Fibroblast of skin of scalp (primary cell): ENCODE data around the gene TRIP11. TPM values are rescaled to one million over a fixed set of nuclear protein-coding genes. Genes with fewer than 3 reads are reported as not detected.
"Not testable (repeated sequence)": the region's sequence is repeated elsewhere in the genome, so short reads cannot be mapped to it uniquely, and the experiment has no call there.

Source experiments
- DNase-seq: peaks from one replicate; pipeline ENCODE4 v3.0.0-alpha.2; 2013
- polyA plus RNA-seq, 2 experiments: library from polyadenylated mRNA; unstranded; fragments of 120-200 nt; gene quantifications; one replicate each; pipeline ENCODE4 v1.2.1, GENCODE V29; 2013; ENCODE audit not compliant: insufficient read length in 2 of 2

The TRIP11 gene
- 23.4 TPM for polyA plus RNA-seq (2013, experiment 1 of 2; ENCODE audit: insufficient read length)
- polyA plus RNA-seq (2013, experiment 2 of 2; ENCODE audit: insufficient read length) = 28.4 TPM

DNA sequence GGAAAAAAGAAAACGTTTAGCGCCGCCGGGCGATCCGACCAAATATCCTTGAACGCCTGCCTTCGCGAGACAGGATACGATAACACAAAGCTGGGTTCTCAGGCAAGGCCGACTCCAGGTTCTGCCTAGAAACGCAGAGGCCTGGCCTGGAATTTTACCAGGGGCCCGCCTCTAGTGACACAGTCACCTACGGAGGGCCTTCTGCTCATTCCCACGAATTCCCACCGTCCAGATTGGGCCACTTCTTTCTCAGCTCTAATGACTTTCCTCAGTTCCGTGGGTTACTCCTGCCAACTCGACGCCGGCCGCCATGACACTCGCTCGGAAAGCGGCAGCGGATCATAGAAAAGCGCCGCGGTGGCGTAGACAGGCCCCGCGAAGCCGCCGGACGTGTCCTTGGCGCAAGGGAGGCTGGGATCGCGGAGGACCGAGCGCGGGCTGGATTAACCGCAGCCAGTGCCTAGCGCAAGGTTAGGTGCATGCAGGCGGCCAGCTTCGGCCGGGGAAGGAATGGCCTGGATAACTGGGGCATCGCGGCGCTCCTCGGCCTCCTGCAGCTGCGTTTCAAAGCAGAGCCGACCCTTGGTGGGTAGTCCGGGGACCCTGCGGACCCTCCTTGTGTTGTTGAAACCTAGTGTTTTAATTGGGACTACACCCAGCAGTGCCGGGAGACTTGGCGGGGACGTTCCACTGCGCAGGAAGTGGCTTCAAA, at the start of gene TRIP11:
TRIP11 (minus strand) TSS at position 341 of the 712 bp plus-strand sequence. CDS start 374 bp downstream, outside the sequence.
- DNase-seq = peak; percentile 93

DNA sequence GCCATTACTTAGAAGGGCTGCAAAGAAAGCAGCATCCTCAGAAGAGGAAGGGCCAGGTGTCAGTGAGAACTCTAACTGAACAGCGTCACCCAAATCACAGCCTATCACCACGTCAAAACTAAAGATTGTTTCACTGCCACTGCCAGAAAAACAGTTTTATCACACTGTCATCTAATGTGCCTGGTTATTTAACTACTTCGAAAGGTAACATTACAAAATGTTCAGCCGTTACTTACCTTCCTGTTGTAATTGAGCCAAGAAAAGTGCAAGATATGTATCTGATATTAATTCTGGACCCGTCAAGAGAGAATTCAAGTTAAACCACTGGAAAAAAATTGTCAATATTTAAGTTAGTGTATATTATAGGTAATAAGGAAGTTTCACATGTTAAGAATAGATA, 48.6 kb upstream of the TRIP11 start:
- DNase-seq = no peak

DNA sequence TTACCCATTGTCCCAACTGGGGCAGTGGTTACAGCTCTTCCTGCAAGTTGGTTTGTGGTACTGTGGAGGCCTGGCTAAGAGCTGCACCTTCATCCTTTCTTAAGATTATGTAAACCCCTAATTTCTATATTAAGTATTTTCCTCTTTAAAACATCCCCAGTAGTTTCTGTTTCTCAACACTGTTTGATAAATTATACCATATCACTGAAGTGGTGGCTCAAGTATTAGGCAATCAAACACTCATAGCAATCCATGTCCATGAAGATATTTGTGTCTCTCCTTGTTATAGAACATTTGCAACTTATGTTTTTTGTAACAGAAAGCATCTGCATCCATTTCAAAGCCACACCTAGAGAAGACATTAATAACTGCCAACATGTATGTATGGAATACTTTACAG, 34.7 kb upstream of the TRIP11 start:
- no peak for DNase-seq

DNA sequence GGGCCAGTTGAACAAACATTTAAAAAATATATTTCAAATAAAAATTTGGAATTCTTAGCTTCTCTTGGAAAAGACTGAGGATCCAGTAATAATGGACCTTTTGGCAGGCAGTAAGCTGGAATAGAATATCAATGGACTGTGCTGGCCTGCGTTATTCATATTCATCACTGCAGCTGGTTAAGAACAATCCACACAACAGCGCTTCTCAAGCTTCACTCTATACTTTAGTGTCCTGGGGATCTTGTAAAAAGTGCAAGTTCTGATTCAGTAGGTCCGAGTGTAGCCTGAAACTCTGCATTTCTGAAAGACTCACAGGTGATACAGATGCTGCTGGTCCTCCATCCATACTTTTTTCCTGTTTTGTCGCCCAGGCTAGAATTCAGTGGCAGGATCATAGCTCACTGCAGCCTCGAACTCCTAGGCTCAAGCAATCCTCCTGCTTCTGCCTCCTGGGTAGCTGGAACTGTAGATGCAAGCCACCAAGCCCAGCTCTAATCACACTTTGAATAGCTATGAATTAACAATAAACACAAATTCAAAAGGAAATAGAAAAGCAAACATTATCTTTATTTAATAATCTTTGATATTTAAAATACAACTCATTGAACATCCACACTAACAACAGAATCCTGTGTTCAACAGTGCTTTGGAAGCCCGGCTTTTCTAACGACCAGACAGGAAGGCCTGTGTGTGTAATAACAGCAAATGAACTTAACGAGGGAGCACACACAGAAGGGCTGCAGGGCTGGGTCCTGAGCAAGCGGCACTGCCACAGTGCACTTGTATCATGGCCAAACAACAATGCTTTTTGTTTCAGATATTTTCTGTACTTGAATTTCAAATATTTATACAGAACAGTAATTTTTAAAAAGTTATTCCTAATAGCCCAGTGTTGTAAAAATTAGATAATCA, 18.4 kb upstream of the TRIP11 start:
- DNase-seq = no peak

DNA sequence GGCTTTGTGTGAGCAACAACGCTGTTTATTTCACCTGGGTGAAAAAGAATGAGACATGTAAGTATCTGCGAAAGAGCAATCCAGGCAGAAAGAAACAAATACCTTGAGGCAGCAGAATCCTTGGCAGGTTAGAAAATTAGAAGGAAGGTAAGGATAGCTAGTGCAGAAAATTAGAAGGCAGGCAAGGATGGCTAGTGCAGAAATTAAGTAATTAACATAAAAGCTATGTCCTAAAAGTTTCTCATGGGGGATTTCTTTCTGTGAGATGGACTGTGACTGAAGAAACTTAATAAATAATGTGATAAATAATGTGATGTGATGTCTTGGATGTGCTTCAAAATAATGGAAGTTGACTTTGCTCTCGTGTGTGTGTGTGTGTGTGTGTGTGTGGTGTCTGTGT, 9.9 kb upstream of the TRIP11 start:
- no peak for DNase-seq

DNA sequence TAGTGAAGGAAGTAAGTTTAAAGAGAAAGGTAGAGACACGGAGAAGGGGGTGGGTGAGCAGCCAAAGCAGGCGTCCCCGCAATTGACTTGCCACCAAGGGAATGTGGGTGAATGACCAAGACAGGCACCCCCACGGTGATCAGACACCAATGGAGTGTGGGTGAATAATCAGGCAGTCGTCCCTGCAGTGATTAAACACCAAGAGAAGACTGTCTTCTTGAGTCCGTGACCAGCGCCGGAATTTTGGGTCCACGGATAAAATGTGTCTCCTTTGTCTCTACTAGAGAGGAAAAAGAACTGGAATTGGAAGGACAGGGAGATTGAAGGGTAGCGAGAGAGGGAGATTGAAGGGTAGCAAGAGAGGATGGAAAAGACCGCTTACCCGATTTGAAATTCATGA, 9.4 kb upstream of the TRIP11 start:
- DNase-seq = not testable (repeated sequence)

DNA sequence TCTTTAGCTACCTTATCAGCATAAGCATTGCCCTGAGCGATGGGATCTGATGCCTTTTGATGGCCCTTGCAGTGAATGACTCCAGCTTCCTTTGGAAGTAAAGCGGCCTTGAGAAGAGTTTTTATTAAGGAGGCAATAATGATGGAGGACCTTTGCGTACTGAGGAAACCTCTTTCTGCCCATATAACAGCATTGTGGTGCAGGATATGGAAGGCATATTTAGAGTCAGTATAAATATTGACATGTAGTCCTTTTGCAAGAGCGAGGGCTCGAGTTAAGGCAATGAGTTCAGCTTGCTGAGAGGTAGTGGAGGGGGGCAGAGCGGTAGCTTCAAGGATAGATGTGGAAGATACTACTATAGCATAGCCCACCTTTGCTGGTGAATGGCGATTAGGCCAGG, 6.0 kb upstream of the TRIP11 start:
- DNase-seq = not testable (repeated sequence)

DNA sequence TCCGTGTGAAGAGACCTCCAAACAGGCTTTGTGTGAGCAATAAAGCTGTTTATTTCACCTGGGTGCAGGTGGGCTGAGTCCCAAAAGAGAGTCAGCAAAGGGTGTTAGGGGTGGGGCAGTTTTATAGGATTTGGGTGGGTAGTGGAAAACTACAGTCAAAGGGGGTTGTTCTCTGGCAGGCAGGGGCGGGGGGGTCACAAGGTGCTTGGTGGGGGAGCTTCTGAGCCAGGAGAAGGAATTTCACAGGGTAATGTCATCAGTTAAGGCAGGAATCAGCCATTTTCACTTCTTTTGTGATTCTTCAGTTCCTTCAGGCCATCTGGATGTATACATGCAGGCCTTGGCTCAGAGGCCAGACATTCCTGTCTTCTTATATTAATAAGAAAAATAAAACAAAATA, 1.9 kb upstream of the TRIP11 start:
- DNase-seq = not testable (repeated sequence)

DNA sequence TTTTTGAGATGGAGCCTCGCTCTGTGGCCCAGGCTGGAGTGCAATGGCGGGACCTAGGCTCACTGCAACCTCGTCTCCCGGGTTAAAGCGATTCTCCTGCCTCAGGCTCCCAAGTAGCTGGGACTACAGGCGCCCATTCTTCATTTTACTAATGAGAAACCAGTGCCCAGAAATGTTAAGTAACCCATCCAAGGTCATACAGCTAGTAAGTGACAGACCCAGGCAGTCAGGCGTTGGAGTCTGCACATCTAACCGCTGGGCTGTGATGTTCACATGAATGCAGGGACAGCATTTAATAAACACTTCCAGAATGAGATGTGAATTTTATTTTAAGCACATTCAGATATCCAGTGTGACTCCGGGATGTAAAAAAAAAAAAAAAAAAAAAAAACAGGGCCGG, 1.3 kb upstream of the TRIP11 start:
- DNase-seq = no peak

DNA sequence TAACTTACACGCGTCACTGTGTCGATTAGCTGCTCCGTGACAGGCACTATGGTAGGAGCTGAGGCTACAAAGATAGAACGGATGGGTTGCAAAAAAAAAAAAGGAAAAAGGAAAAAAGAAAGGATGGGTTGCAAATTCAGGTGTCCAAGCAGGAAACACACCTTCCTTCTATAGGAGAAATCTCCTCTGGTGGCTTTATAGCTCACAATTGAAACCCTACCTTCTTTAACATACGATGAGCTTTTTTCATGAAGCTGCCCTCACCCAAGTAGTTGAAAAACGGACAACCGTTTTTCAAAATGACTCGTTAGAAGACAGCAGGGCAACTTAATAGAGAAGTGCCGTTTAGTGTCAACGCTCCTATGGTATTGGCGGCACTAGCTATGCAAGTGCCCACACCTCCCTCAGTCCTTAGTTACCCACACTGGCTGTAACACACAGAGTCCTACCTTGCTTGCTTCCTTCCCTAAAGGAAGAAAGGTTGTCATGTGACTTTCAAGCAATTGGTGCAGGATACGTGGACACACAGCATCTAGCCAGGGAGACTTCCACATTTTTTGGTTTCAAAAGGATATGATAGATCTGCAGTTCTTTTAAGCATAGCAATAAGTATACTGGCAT, 682 bp upstream of the TRIP11 start:
- peak; percentile 15 for DNase-seq

DNA sequence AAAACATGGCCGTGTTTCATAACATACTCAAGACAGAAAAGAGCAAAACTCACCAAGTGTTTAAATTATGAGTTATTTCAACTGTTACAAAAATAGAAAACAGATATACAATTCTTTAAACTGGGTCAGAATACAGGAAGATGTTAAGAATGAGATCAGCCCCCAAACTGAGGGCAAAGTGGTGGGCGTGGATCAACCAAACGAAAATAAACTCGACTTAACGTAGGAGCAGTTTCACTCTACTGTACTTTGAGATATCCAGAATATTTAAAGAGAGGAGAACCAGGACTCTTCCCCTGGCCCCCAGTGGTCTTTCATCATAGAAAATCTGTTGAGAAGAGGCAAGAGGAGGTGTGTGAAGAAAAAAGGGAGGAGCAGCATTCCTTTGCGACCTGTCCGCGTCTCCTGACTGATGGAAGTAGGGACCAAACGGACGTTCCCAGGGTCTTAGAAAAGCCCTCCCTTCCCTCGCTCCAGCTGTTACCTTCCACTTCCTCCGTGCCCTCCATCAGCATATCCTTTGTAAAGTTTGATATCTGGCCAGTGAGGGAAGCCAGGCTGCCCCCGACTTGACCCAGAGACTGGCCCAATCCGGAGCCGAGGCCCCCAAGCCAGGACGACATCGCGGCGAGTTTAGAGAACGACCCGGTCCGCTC, 668 bp downstream of the TRIP11 start:
- peak; percentile 68 for DNase-seq

DNA sequence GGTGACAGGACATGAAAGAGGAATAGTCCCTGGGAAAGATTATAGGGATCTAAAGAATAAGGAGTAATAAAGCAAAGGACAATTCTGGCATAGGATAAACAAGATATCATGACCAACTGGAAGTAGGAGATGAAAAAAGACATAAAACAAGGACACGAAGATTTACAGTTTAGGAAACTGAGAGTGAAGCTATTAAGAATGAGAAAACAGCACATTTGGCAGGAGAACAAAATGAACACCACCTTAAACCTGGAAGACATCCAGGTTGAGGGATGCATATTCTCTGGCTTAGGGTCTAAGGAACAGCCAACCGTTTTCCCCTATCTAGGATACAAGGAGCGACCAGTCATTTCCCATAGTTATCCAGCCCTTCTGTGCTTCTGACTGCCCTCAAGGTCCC, 1.9 kb downstream of the TRIP11 start:
- DNase-seq = no peak

DNA sequence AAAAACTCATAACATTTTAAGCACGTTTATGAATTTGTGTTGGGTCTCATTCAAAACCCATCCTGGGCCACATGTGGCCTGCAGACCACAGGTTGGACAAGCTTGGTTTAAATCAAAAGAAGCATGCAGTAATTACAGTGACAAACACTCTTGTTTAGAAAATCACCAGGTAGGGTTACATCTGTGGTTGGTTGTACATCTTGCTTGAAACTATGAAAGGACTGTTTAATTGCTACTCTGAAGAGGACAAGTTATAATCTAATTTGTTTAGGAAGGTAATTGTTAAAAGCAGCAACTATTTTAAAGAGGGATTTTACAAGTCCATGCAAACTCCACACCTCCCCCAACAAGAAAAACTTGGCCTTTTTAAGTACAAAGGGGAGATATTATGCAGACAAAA, 4.0 kb downstream of the TRIP11 start:
- DNase-seq = no peak

DNA sequence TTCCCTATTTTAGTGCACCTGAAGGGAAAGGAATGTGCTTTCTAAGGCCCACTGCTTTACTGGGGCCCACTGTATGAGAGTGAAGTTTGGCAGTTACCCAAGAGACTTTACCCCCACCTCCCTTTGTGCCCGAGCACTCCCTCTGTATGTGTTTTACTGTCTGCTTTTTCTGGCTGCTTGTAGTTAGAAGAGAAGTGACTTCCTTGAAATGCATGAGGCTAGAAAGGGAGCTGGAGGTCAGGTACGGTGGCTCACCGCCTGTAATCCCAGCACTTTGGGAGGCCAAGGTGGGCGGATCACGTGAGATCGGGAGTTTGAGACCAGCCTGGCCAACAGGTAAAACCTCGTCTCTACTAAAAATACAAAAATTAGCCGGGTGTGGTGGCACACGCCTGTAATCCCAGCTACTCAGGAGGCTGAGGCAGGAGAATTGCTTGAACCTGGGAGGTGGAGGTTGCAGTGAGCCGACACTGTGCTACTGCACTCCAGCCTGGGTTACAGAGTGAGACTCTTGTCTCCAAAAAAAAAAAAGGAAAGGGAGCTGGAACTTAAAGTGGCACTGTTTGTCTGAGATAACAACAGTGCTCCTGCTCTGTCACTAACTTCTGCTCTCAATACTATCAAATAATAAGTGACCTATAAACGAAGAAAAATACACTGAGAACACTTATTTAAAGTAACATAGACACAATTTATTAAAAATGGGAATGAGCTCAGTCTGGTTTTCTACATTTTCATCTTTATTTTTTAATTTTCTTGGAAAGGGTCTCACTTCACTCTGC, 5.8 kb downstream of the TRIP11 start:
- no peak for DNase-seq

DNA sequence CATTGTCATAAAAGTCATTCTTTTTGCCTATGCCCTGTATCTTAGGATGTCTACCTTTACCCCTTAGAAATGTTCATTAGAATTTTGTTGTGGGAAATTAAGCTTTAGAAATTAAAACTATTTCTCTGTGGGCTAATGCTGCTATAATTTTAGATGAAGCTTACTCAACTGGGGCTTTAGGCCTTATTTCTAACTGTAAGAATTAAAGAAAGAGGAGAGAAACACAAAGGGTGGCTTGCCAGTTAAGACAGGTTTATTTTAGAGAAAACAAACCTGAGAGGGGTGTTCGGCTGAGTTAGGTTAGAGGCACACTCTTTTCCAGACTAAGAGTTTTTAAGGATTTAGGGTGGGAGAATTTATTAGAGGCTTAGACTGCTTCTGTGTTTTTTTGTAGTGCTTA, 6.4 kb downstream of the TRIP11 start:
- DNase-seq = no peak

DNA sequence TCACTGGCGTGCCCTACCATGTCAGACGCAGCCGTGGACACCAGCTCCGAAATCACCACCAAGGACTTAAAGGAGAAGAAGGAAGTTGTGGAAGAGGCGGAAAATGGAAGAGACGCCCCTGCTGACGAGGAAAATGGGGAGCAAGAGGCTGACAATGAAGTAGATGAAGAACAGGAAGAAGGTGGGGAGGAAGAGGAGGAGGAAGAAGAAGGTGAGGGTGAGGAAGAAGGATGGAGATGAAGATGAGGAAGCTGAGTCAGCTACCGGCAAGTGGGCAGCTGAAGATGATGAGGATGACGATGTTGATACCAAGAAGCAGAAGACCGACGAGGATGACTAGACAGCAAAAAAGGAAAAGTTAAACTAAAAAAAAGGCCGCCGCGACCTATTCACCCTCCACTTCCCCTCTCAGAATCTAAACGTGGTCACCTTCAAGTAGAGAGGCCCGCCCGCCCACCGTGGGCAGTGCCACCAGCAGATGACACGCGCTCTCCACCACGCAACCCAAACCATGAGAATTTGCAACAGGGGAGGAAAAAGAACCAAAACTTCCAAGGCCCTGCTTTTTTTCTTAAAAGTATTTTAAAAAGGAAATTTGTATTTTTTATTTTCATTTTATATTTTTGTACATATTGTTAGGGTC, 13.2 kb downstream of the TRIP11 start:
- no peak for DNase-seq

DNA sequence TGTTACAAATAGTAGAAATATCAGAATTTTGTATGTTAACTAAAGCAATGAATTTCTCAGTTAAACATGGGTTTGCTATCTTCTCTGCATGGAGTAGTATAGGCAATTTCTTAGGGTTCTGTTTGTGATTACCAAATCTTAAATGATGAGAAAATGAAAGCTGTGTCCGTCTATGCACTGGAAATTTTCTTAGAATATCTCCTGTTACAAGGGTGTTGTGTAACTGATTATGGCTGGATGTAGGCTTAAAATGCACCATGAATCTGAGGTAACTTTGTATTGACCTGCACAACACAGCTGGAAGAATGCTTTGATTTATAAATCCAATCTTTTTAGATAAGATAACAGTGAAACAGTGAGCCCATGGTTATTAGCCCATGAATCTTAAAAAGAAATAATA, 17.8 kb downstream of the TRIP11 start:
- DNase-seq = no peak

DNA sequence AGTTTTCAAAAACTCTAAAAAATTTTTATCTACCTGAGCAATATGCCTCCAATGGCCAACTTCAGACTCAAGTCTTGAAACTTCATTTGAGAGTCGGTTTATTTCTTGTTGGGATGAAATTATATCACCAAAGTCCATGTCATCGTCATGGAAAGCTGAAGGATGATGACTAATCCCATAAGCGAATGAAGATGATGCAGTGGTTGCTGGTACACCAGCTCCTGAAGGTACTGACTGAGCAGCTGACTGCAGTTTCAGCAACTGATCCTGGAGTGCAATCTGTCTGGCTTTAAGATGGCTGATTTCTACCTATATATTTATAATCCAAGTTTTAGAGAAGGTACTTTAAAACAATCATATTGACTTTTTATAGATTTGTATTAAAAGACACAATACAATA, 18.3 kb downstream of the TRIP11 start:
- DNase-seq = no peak

DNA sequence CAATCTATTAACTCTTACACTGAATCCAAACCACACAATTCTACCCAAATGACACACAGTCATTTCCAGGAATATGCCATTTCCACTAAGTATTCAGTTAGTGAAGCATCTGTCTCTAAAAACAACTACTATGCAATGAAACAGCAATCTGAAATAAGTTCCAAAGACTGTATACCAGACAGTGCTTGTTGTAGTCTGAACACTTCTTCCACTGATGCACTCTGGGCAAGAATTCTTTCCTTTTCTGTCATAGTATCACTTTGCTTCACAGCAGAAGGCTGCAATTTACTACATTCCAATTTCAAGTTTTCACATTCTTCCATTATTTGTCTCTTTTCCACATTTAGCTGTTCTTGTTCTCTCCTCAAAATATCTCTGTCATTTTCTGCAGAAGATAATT, 25.8 kb downstream of the TRIP11 start:
- DNase-seq = peak; percentile 3

DNA sequence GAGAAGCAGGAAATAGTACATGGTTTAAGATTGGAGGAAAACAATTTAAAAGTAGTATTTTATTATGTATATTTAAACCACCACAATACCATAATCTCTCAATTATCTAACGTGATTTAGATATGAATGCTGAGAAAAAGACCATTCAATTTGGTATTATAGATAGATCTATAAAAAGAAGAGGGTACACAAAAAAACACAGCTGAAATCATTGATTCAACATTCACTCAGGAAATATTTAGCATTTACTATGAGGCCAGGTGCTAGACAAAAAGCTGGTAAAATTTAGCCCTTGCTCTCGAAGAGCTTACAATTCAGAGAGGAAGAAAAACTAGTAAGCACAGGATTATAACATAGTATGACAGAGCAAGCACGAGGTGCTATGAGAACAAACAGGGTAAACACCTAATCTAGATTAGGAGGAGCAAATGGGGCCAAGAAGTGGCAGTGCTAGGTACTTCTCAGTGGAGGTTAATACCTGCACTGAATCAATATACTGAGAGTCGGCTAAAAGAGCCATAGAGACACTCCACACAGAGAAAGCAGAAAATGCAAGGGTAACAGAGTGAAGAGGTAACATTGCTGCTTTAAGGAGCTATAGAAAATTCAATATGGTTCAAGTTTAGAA, 27.6 kb downstream of the TRIP11 start:
- no peak for DNase-seq

DNA sequence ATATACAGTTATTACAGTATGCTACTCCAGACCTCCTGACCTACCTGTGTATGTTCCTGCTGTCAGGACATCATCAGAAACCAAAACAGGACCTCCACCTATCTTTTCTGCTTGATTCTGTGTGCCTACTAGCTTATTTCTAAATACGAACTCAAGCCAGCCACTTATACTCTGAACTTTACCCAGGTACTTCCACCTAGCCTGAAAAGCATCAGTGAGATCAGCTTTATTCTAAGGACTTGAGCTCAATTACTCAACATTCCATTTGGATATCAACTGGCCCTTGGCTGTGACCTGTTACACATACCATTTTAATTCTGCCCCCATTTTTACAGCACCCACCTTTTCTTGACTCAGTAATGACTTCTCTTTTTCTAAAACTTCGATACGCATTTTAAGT, 29.2 kb downstream of the TRIP11 start:
- no peak for DNase-seq
